Breast epithelium (tissue), 4 donors: ENCODE measurements around the gene TUBGCP5. TPM values are rescaled to one million over a fixed set of nuclear protein-coding genes. Genes with fewer than 3 reads are reported as not detected.

Experiments used
- DNase-seq, 2 donors: peaks; one replicate each; pipeline ENCODE4 v3.0.0-alpha.2; 2019; ENCODE audit warnings: low spot score in 2 of 2
- H3K27ac ChIP-seq, 2 donors: fragments of 200-600 bp; sonication (generic) in 1 of 2; one replicate each; pipeline ENCODE4 v1.5.1; 2016 to 2019; ENCODE audit warnings: mild to moderate bottlenecking in 1 of 2
- H3K27me3 ChIP-seq, 2 donors: fragments of 200-600 bp; sonication (generic) in 1 of 2; one replicate each; pipeline versions ENCODE4 v1.5.1 to v1.6.0; 2017 to 2019; ENCODE audit warnings: control low read depth in 1 of 2, mild to moderate bottlenecking in 1 of 2
- H3K36me3 ChIP-seq: fragments of 200-600 bp; one replicate; pipeline ENCODE4 v1.5.1; 2019
- H3K4me1 ChIP-seq, 2 donors: fragments of 200-600 bp; sonication (generic); one replicate each; pipeline ENCODE4 v1.5.1; 2016 to 2019; ENCODE audit warnings: control low read depth in 1 of 2
- H3K4me3 ChIP-seq, 3 donors: fragments of 200-600 bp; sonication (generic); 1 replicate in 2 of 3; 2 replicates in 1 of 3; pipeline ENCODE4 v1.5.1; 2016 to 2019; ENCODE audit warnings: mild to moderate bottlenecking in 3 of 3, moderate library complexity in 2 of 3
- H3K9me3 ChIP-seq, 2 donors: fragments of 200-600 bp; sonication (generic) in 1 of 2; one replicate each; pipeline ENCODE4 v1.5.1; 2016 to 2019; ENCODE audit warnings: control low read depth in 1 of 2
- CTCF ChIP-seq, 3 donors: fragments of 450-650 bp; IDR thresholded peaks; one replicate each; pipeline ENCODE4 v1.5.1; 2016 to 2017; ENCODE audit warnings: antibody characterized with exemption in 3 of 3, mild to moderate bottlenecking in 3 of 3, moderate library complexity in 3 of 3
- POLR2A ChIP-seq: fragments of 450-650 bp; IDR thresholded peaks from one replicate; pipeline ENCODE4 v1.6.1; 2016; ENCODE audit warnings: antibody characterized with exemption, mild to moderate bottlenecking, moderate library complexity
- POLR2AphosphoS5 ChIP-seq, 3 donors: sonication (generic); formaldehyde crosslinking; IDR thresholded peaks; one replicate each; pipeline ENCODE4 v1.6.1; 2017; ENCODE audit warnings: antibody characterized with exemption in 3 of 3
- intact Hi-C: fragments of 100-400 bp; cut with DNase I; formaldehyde crosslinking; loops from one replicate; pipeline ENCODE4 v1.15.1; 2023; ENCODE audit warnings: low total_unique reads
- total RNA-seq, 3 donors: library from RNA; depleted of rRNA; stranded (reverse); fragments of >200 nt; gene quantifications; one replicate each; pipeline ENCODE4 v1.1.0, GENCODE V29; 2016

TUBGCP5 gene
- total RNA-seq, 3 donors from 2014 or later = 27.5 to 33.6 (median 28.0) TPM

- intact Hi-C loops = no loop called here
- no peak overlapping the region for H3K4me3 ChIP-seq
- TF ChIP-seq CTCF (IDR thresholded peaks at IDR 0.05) (no peak), POLR2A (no peak), POLR2AphosphoS5 (IDR thresholded peaks at IDR 0.05) (no peak)
- no peaks in the 10 kb centered on the region for H3K4me1 ChIP-seq
- H3K36me3 ChIP-seq = no peaks in the 10 kb centered on the region
- no peaks in the 10 kb centered on the region for H3K27me3 ChIP-seq
- no peak overlapping the region for H3K27ac ChIP-seq
- no peak for DNase-seq
- peaks cover 0 to 24% of the 10 kb centered on the region in 2 donors for H3K9me3 ChIP-seq
These were observed 28.0 kb upstream of the TUBGCP5 start for GRCh38 chr15:23067416-23067815.

GRCh38 chr15:23065836-23066235, 26.5 kb upstream of the TUBGCP5 start:
- intact Hi-C loops = no loop called here
- TF ChIP-seq POLR2A = no peak
- TF ChIP-seq CTCF (IDR thresholded peaks at IDR 0.05) = no peak
- TF ChIP-seq POLR2AphosphoS5 (IDR thresholded peaks at IDR 0.05) = no peak
- Histone ChIP-seq H3K27me3 (no peaks in the 10 kb centered on the region), H3K4me1 (no peaks in the 10 kb centered on the region), H3K36me3 (no peaks in the 10 kb centered on the region), H3K9me3 (peaks cover 0 to 24% of the 10 kb centered on the region in 2 donors), H3K27ac (no peak overlapping the region), H3K4me3 (no peak overlapping the region)
- no peak for DNase-seq

- no peak for TF ChIP-seq CTCF (IDR thresholded peaks at IDR 0.05)
- no peak for TF ChIP-seq POLR2A
- no peak for TF ChIP-seq POLR2AphosphoS5 (IDR thresholded peaks at IDR 0.05)
- Histone ChIP-seq H3K27me3 (no peaks in the 10 kb centered on the region), H3K36me3 (no peaks in the 10 kb centered on the region), H3K9me3 (peaks cover 0 to 24% of the 10 kb centered on the region in 2 donors), H3K4me3 (no peak overlapping the region), H3K27ac (no peak overlapping the region), H3K4me1 (no peaks in the 10 kb centered on the region)
- no peak for DNase-seq
- intact Hi-C loops = no loop called here
These were observed 24.8 kb upstream of the TUBGCP5 start for GRCh38 chr15:23064156-23064555.

GRCh38 chr15:23057707-23058106, 18.3 kb upstream of the TUBGCP5 start:
- no peak for TF ChIP-seq CTCF (IDR thresholded peaks at IDR 0.05)
- no peak for TF ChIP-seq POLR2AphosphoS5 (IDR thresholded peaks at IDR 0.05)
- no peak for TF ChIP-seq POLR2A
- Histone ChIP-seq H3K36me3 (no peaks in the 10 kb centered on the region), H3K27ac (no peak overlapping the region), H3K4me3 (no peak overlapping the region), H3K4me1 (no peaks in the 10 kb centered on the region), H3K27me3 (no peaks in the 10 kb centered on the region), H3K9me3 (no peaks in the 10 kb centered on the region)
- intact Hi-C loops = no loop called here
- DNase-seq = no peak

- H3K36me3 ChIP-seq = no peaks in the 10 kb centered on the region
- no peaks in the 10 kb centered on the region for H3K4me1 ChIP-seq
- no peak overlapping the region for H3K27ac ChIP-seq
- H3K27me3 ChIP-seq = no peaks in the 10 kb centered on the region
- no peak overlapping the region for H3K4me3 ChIP-seq
- TF ChIP-seq CTCF (IDR thresholded peaks at IDR 0.05) = no peak
- intact Hi-C loops = no loop called here
- no peaks in the 10 kb centered on the region for H3K9me3 ChIP-seq
- no peak for DNase-seq
These were observed 15.9 kb upstream of the TUBGCP5 start for GRCh38 chr15:23055316-23055715.
